Measurements from ENCODE around the gene LGSN. TPM values are rescaled to one million over a fixed set of nuclear protein-coding genes. Genes with fewer than 3 reads are reported as not detected.
"Not testable (repeated sequence)": the region's sequence is repeated elsewhere in the genome, so short reads cannot be mapped to it uniquely, and the experiment has no call there.

LGSN gene
- total and polyA plus RNA-seq, 8 donors = 0.04 to 0.52 (median 0.19) TPM; not detected in 3

- Histone ChIP-seq H3K36me3 (no peaks in the 10 kb centered on the region), H3K9me3 (no peaks in the 10 kb centered on the region), H3K4me3 (no peak overlapping the region), H3K4me1 (peaks cover 4 to 13% (median 10%) of the 10 kb centered on the region in 3 donors), H3K27ac (no peak overlapping the region), H3K27me3 (no peaks in the 10 kb centered on the region)
- no peak for FAIRE-seq
- TF ChIP-seq, protein P1, sequence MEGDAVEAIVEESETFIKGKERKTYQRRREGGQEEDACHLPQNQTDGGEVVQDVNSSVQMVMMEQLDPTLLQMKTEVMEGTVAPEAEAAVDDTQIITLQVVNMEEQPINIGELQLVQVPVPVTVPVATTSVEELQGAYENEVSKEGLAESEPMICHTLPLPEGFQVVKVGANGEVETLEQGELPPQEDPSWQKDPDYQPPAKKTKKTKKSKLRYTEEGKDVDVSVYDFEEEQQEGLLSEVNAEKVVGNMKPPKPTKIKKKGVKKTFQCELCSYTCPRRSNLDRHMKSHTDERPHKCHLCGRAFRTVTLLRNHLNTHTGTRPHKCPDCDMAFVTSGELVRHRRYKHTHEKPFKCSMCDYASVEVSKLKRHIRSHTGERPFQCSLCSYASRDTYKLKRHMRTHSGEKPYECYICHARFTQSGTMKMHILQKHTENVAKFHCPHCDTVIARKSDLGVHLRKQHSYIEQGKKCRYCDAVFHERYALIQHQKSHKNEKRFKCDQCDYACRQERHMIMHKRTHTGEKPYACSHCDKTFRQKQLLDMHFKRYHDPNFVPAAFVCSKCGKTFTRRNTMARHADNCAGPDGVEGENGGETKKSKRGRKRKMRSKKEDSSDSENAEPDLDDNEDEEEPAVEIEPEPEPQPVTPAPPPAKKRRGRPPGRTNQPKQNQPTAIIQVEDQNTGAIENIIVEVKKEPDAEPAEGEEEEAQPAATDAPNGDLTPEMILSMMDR (IDR thresholded peaks at IDR 0.05) = no peak
- intact Hi-C loops (cut with DNase I) = loop anchor here in 2 of 3 donors (5.0 to 10.0 kb wide), 2 partner anchors 416 to 418 kb away; no protein-coding TSS in a partner anchor
- no peak for DNase-seq
- 75 to 78% methylated on average over 3 of the region's 3 CpGs for WGBS, 2 donors
- ATAC-seq = no peak
These were observed 29.1 kb upstream of the LGSN start for GRCh38 chr6:63348836-63349235.

GRCh38 chr6:63347599-63347998 is 27.8 kb upstream of the LGSN start:
- Histone ChIP-seq H3K36me3 (no peaks in the 10 kb centered on the region), H3K27me3 (no peaks in the 10 kb centered on the region), H3K27ac (no peak overlapping the region), H3K9me3 (no peaks in the 10 kb centered on the region), H3K4me1 (peaks cover 0 to under 1% (median 0%) of the 10 kb centered on the region in 3 donors), H3K4me3 (no peak overlapping the region)
- FAIRE-seq = no peak
- DNase-seq = no peak
- intact Hi-C loops (cut with DNase I) = loop anchor here in 2 of 3 donors (5.0 to 10.0 kb wide), 2 partner anchors 417 to 420 kb away; no protein-coding TSS in a partner anchor
- peak in 1 of 4 donors; percentile 19 for ATAC-seq
- WGBS, 2 donors = 51 to 55% methylated on average over 2 of the region's 2 CpGs
- TF ChIP-seq, protein P1 (IDR thresholded peaks at IDR 0.05) = no peak

- 65 to 68% methylated on average over 7 of the region's 7 CpGs for WGBS, 2 donors
- no peak for FAIRE-seq
These were observed 26.5 kb upstream of the LGSN start for GRCh38 chr6:63346217-63346835.

GRCh38 chr6:63340351-63340750 is 20.6 kb upstream of the LGSN start:
- no peaks in the 10 kb centered on the region for H3K36me3 ChIP-seq
- H3K27me3 ChIP-seq = no peaks in the 10 kb centered on the region
- no peak overlapping the region for H3K27ac ChIP-seq
- intact Hi-C loops (cut with DNase I) = loop anchor here in 1 of 3 donors (10.0 kb wide), 1 partner anchor 424 kb away; no protein-coding TSS in a partner anchor
- no peak overlapping the region for H3K4me3 ChIP-seq
- no peak for FAIRE-seq
- TF ChIP-seq, protein P1 (IDR thresholded peaks at IDR 0.05) = no peak
- DNase-seq = no peak
- no peak for ATAC-seq
- H3K4me1 ChIP-seq = no peaks in the 10 kb centered on the region
- H3K9me3 ChIP-seq = no peaks in the 10 kb centered on the region

More at GRCh38 chr6:63346217-63346835, 26.5 kb upstream of the LGSN start:
- TF ChIP-seq, protein P1 (IDR thresholded peaks at IDR 0.05) = no peak
- no peak overlapping the region for H3K27ac ChIP-seq
- intact Hi-C loops (cut with DNase I) = loop anchor here in 2 of 3 donors (5.0 to 10.0 kb wide), 2 partner anchors 418 to 421 kb away; no protein-coding TSS in a partner anchor
- H3K4me3 ChIP-seq = no peak overlapping the region
- ATAC-seq = no peak
- no peaks in the 10 kb centered on the region for H3K36me3 ChIP-seq
- no peak for DNase-seq
- no peaks in the 10 kb centered on the region for H3K4me1 ChIP-seq
- H3K27me3 ChIP-seq = no peaks in the 10 kb centered on the region
- no peaks in the 10 kb centered on the region for H3K9me3 ChIP-seq

GRCh38 chr6:63334652-63335051 is 14.9 kb upstream of the LGSN start:
- H3K36me3 ChIP-seq; H3K27me3 ChIP-seq; H3K9me3 ChIP-seq; H3K27ac ChIP-seq; H3K4me1 ChIP-seq; intact Hi-C loops (cut with DNase I); FAIRE-seq; ATAC-seq; DNase-seq; H3K4me3 ChIP-seq: not testable (repeated sequence)
- 57 to 70% methylated on average over 2 of the region's 2 CpGs for WGBS, 2 donors

Data from pancreas (tissue), 10 donors.